ENCODE results near the gene ARL15.

Gene ARL15

GRCh38 chr5:54259090-54259489 lies 51.3 kb downstream of the ARL15 start:
- DNase-seq (ENCODE audit: insufficient read length, low spot score) (no peak), FAIRE-seq (no peak)
- TF ChIP-seq POLR2A (IDR thresholded peaks at IDR 0.05; ENCODE audit: low read depth, low read length) (no peak), SPI1 (IDR thresholded peaks at IDR 0.05; ENCODE audit: low read depth, low read length) (no peak)

GRCh38 chr5:54257366-54258118 lies 52.8 kb downstream of the ARL15 start:
- FAIRE-seq (no peak), DNase-seq (ENCODE audit: insufficient read length, low spot score) (no peak)
- TF ChIP-seq POU2F2 (IDR thresholded peaks at IDR 0.05; ENCODE audit: low read depth, low read length) (no peak), SPI1 (IDR thresholded peaks at IDR 0.05; ENCODE audit: low read depth, low read length) (no peak), PAX5 (IDR thresholded peaks at IDR 0.05; ENCODE audit: insufficient read depth, low read length, severe bottlenecking) (no peak), TAF1 (IDR thresholded peaks at IDR 0.05; ENCODE audit: low read depth, low read length) (no peak), POLR2A (IDR thresholded peaks at IDR 0.05; ENCODE audit: low read depth, low read length) (no peak), POLR2AphosphoS5 (IDR thresholded peaks at IDR 0.05; ENCODE audit: low read depth, low read length) (no peak)

GRCh38 chr5:54254482-54255198 lies 55.7 kb downstream of the ARL15 start:
- TF ChIP-seq POLR2A (IDR thresholded peaks at IDR 0.05; ENCODE audit: low read depth, low read length) (no peak), SPI1 (IDR thresholded peaks at IDR 0.05; ENCODE audit: low read depth, low read length) (no peak), PAX5 (IDR thresholded peaks at IDR 0.05; ENCODE audit: insufficient read depth, low read length, severe bottlenecking) (no peak), POU2F2 (IDR thresholded peaks at IDR 0.05; ENCODE audit: low read depth, low read length) (no peak), POLR2AphosphoS5 (IDR thresholded peaks at IDR 0.05; ENCODE audit: low read depth, low read length) (no peak), TAF1 (IDR thresholded peaks at IDR 0.05; ENCODE audit: low read depth, low read length) (no peak)
- no peak for FAIRE-seq
- no peak for DNase-seq (ENCODE audit: insufficient read length, low spot score)

- no peak for TF ChIP-seq TAF1 (IDR thresholded peaks at IDR 0.05; ENCODE audit: low read depth, low read length)
- TF ChIP-seq POU2F2 (IDR thresholded peaks at IDR 0.05; ENCODE audit: low read depth, low read length), result no peak
- TF ChIP-seq PAX5 (IDR thresholded peaks at IDR 0.05; ENCODE audit: insufficient read depth, low read length, severe bottlenecking), result no peak
- TF ChIP-seq POLR2A (IDR thresholded peaks at IDR 0.05; ENCODE audit: low read depth, low read length), result no peak
- TF ChIP-seq POLR2AphosphoS5 (IDR thresholded peaks at IDR 0.05; ENCODE audit: low read depth, low read length), result no peak
- TF ChIP-seq SPI1 (IDR thresholded peaks at IDR 0.05; ENCODE audit: low read depth, low read length), result no peak
- no peak for FAIRE-seq
Observed at GRCh38 chr5:54251981-54252380, 58.4 kb downstream of the ARL15 start.

GRCh38 chr5:54249210-54250028 lies 61.0 kb downstream of the ARL15 start:
- FAIRE-seq, result no peak

More at GRCh38 chr5:54251981-54252380, 58.4 kb downstream of the ARL15 start:
- no peak for DNase-seq (ENCODE audit: insufficient read length, low spot score)

GRCh38 chr5:54247226-54247625 lies 63.1 kb downstream of the ARL15 start:
- DNase-seq (ENCODE audit: insufficient read length, low spot score) (no peak), FAIRE-seq (no peak)
- TF ChIP-seq SPI1 (IDR thresholded peaks at IDR 0.05; ENCODE audit: low read depth, low read length) (no peak), PAX5 (IDR thresholded peaks at IDR 0.05; ENCODE audit: insufficient read depth, low read length, severe bottlenecking) (no peak), POLR2AphosphoS5 (IDR thresholded peaks at IDR 0.05; ENCODE audit: low read depth, low read length) (no peak), POLR2A (IDR thresholded peaks at IDR 0.05; ENCODE audit: low read depth, low read length) (no peak), TAF1 (IDR thresholded peaks at IDR 0.05; ENCODE audit: low read depth, low read length) (no peak), POU2F2 (IDR thresholded peaks at IDR 0.05; ENCODE audit: low read depth, low read length) (no peak)

More at GRCh38 chr5:54249210-54250028, 61.0 kb downstream of the ARL15 start:
- peak; percentile 9 for DNase-seq (ENCODE audit: insufficient read length, low spot score)
- TF ChIP-seq TAF1 (IDR thresholded peaks at IDR 0.05; ENCODE audit: low read depth, low read length) (no peak), POLR2AphosphoS5 (IDR thresholded peaks at IDR 0.05; ENCODE audit: low read depth, low read length) (no peak), SPI1 (IDR thresholded peaks at IDR 0.05; ENCODE audit: low read depth, low read length) (peak; percentile 69), PAX5 (IDR thresholded peaks at IDR 0.05; ENCODE audit: insufficient read depth, low read length, severe bottlenecking) (no peak)

GRCh38 chr5:54243483-54244080 lies 66.8 kb downstream of the ARL15 start:
- TF ChIP-seq POU2F2 (IDR thresholded peaks at IDR 0.05; ENCODE audit: low read depth, low read length) (no peak), SPI1 (IDR thresholded peaks at IDR 0.05; ENCODE audit: low read depth, low read length) (no peak), POLR2AphosphoS5 (IDR thresholded peaks at IDR 0.05; ENCODE audit: low read depth, low read length) (no peak), TAF1 (IDR thresholded peaks at IDR 0.05; ENCODE audit: low read depth, low read length) (no peak), PAX5 (IDR thresholded peaks at IDR 0.05; ENCODE audit: insufficient read depth, low read length, severe bottlenecking) (no peak), POLR2A (IDR thresholded peaks at IDR 0.05; ENCODE audit: low read depth, low read length) (no peak)
- no peak for FAIRE-seq
- no peak for DNase-seq (ENCODE audit: insufficient read length, low spot score)

- DNase-seq (ENCODE audit: insufficient read length, low spot score) (no peak), FAIRE-seq (no peak)
- no peak for TF ChIP-seq PAX5 (IDR thresholded peaks at IDR 0.05; ENCODE audit: insufficient read depth, low read length, severe bottlenecking)
- TF ChIP-seq POU2F2 (IDR thresholded peaks at IDR 0.05; ENCODE audit: low read depth, low read length), result no peak
- no peak for TF ChIP-seq POLR2AphosphoS5 (IDR thresholded peaks at IDR 0.05; ENCODE audit: low read depth, low read length)
- no peak for TF ChIP-seq SPI1 (IDR thresholded peaks at IDR 0.05; ENCODE audit: low read depth, low read length)
- TF ChIP-seq POLR2A (IDR thresholded peaks at IDR 0.05; ENCODE audit: low read depth, low read length), result no peak
- TF ChIP-seq TAF1 (IDR thresholded peaks at IDR 0.05; ENCODE audit: low read depth, low read length), result no peak
Observed at GRCh38 chr5:54242297-54242696, 68.1 kb downstream of the ARL15 start.

Measured in GM12891 (cell line).